MM.1S (cell line): Measurements from ENCODE around the gene DCST2.

Source experiments
- EZH2phosphoT487 ChIP-seq: fragments of 300-600 bp; sonication (generic); IDR thresholded peaks from 2 replicates; pipeline ENCODE4 v1.6.1; 2018; ENCODE audit warnings: antibody characterized with exemption, low read length
- TF ChIP-seq, protein P1 (sequence below): fragments of 300-600 bp; sonication (generic); IDR thresholded peaks from 2 replicates; pipeline ENCODE4 v1.5.1; 2016; ENCODE audit warnings: antibody characterized with exemption, low read length, mixed read lengths

DNA sequence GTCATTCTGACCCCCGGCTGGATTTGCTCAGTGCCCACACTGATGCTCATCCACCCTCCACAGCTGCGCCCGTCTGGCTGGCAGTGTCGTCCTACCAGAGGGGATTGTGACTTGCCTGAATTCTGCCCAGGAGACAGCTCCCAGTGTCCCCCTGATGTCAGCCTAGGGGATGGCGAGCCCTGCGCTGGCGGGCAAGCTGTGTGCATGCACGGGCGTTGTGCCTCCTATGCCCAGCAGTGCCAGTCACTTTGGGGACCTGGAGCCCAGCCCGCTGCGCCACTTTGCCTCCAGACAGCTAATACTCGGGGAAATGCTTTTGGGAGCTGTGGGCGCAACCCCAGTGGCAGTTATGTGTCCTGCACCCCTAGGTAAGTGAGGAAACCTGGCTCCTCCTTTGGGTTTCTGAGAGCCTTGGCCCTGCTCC, 24.2 kb upstream of the DCST2 start:
- TF ChIP-seq, protein P1, sequence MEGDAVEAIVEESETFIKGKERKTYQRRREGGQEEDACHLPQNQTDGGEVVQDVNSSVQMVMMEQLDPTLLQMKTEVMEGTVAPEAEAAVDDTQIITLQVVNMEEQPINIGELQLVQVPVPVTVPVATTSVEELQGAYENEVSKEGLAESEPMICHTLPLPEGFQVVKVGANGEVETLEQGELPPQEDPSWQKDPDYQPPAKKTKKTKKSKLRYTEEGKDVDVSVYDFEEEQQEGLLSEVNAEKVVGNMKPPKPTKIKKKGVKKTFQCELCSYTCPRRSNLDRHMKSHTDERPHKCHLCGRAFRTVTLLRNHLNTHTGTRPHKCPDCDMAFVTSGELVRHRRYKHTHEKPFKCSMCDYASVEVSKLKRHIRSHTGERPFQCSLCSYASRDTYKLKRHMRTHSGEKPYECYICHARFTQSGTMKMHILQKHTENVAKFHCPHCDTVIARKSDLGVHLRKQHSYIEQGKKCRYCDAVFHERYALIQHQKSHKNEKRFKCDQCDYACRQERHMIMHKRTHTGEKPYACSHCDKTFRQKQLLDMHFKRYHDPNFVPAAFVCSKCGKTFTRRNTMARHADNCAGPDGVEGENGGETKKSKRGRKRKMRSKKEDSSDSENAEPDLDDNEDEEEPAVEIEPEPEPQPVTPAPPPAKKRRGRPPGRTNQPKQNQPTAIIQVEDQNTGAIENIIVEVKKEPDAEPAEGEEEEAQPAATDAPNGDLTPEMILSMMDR, result peak; percentile 19; the same call in 1 of the 2 replicates
- TF ChIP-seq EZH2phosphoT487, result no peak
